Liver (tissue), 3 donors: Measurements from ENCODE around the gene TNFRSF17.

ENCODE experiments used
- EGR1 ChIP-seq, 2 donors: IDR thresholded peaks; 2 replicates each; pipeline ENCODE4 v1.6.1; 2016 to 2018; ENCODE audit warnings: antibody characterized with exemption in 2 of 2, low read depth in 2 of 2
- JUND ChIP-seq, 2 donors: IDR thresholded peaks; 2 replicates each; pipeline ENCODE4 v1.6.1; 2016; ENCODE audit warnings: antibody characterized with exemption in 2 of 2
- NR2F2 ChIP-seq: IDR thresholded peaks from 2 replicates; pipeline ENCODE4 v1.6.1; 2016; ENCODE audit warnings: antibody characterized with exemption
- RAD21 ChIP-seq, 2 donors: IDR thresholded peaks; 2 replicates each; pipeline ENCODE4 v1.6.1; 2016; ENCODE audit warnings: antibody characterized with exemption in 2 of 2, mild to moderate bottlenecking in 2 of 2
- RXRA ChIP-seq, 2 donors: IDR thresholded peaks; 2 replicates each; pipeline ENCODE4 v1.6.1; 2017 to 2018; ENCODE audit warnings: antibody characterized with exemption in 2 of 2, mild to moderate bottlenecking in 1 of 2
- SP1 ChIP-seq: IDR thresholded peaks from 2 replicates; pipeline ENCODE4 v1.6.1; 2018; ENCODE audit warnings: antibody characterized with exemption, mild to moderate bottlenecking
- TAF1 ChIP-seq: conservative IDR thresholded peaks from 2 replicates; pipeline ENCODE4 v1.6.1; 2016; ENCODE audit warnings: antibody characterized with exemption, mild to moderate bottlenecking
- YY1 ChIP-seq: IDR thresholded peaks from 2 replicates; pipeline ENCODE4 v1.6.1; 2016; ENCODE audit warnings: antibody characterized with exemption, mild to moderate bottlenecking
- TF ChIP-seq, protein P1 (sequence below): fragments of 150-350 bp; IDR thresholded peaks from 2 replicates; pipeline ENCODE4 v1.5.1; 2017; ENCODE audit warnings: improper control_type of control experiment, low read depth, low read length; ENCODE audit not compliant: missing input control
- TF ChIP-seq, protein P2 (sequence below): IDR thresholded peaks from 2 replicates; pipeline ENCODE4 v1.6.1; 2016; ENCODE audit warnings: antibody characterized with exemption
- TF ChIP-seq, protein P3 (sequence below): IDR thresholded peaks from 2 replicates; pipeline ENCODE4 v1.6.1; 2016; ENCODE audit warnings: antibody characterized with exemption, mild to moderate bottlenecking
- TF ChIP-seq, protein P4 (sequence below): IDR thresholded peaks from 2 replicates; pipeline ENCODE4 v1.6.1; 2016; ENCODE audit warnings: antibody characterized with exemption
- donor health status: healthy.
- donor health status: healthy.

DNA sequence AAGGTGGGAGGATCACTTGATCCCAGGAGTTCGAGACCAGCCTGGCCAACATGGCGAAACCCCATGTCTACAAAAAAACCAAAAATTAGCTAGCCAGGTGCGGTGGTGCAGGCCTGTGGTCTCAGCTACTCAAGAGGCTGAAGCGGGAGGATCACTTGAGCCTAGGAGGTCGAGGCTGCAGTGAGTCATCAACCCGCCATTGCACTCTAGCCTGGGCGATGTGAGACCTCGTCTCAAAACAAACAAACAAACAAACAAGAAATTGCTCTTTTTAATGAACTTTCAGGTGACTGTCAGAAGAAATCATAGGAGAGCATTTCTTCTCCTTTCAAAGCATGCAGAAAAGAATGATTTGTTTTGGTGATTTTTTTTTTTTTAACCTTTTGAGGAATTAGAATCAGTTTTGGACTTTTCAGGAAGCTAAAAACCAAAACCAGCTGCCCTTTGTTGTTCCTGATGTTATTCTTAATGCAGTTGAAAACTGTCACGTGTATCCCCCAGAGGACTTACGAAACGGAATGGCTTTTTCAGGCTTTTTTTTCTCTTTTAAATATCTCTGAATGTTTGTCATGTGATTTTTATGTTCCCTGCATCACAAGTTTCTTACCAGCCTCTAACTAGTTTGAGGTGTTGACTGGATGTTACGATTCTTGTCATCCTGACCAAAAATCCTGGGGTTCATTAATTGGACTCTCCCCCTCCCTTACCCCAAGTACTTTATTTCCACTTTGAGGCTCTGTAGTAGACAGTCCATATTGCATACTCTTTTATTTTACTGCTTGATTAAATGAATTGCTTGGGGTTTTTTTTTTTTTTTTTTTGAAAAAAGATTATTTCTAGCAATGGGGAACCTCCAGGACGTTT, 45.6 kb downstream of the TNFRSF17 start:
- TF ChIP-seq EGR1 (IDR thresholded peaks at IDR 0.05; ENCODE audit: low read depth in 2 of 2) (no peak), NR2F2 (no peak), TAF1 (no peak), YY1 (no peak), RXRA (IDR thresholded peaks at IDR 0.05) (no peak), JUND (IDR thresholded peaks at IDR 0.05) (no peak), RAD21 (IDR thresholded peaks at IDR 0.05) (no peak), SP1 (no peak)
- TF ChIP-seq, protein P1, sequence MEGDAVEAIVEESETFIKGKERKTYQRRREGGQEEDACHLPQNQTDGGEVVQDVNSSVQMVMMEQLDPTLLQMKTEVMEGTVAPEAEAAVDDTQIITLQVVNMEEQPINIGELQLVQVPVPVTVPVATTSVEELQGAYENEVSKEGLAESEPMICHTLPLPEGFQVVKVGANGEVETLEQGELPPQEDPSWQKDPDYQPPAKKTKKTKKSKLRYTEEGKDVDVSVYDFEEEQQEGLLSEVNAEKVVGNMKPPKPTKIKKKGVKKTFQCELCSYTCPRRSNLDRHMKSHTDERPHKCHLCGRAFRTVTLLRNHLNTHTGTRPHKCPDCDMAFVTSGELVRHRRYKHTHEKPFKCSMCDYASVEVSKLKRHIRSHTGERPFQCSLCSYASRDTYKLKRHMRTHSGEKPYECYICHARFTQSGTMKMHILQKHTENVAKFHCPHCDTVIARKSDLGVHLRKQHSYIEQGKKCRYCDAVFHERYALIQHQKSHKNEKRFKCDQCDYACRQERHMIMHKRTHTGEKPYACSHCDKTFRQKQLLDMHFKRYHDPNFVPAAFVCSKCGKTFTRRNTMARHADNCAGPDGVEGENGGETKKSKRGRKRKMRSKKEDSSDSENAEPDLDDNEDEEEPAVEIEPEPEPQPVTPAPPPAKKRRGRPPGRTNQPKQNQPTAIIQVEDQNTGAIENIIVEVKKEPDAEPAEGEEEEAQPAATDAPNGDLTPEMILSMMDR, result no peak
- TF ChIP-seq, protein P2, sequence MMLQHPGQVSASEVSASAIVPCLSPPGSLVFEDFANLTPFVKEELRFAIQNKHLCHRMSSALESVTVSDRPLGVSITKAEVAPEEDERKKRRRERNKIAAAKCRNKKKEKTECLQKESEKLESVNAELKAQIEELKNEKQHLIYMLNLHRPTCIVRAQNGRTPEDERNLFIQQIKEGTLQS, result no peak
- TF ChIP-seq, protein P3, sequence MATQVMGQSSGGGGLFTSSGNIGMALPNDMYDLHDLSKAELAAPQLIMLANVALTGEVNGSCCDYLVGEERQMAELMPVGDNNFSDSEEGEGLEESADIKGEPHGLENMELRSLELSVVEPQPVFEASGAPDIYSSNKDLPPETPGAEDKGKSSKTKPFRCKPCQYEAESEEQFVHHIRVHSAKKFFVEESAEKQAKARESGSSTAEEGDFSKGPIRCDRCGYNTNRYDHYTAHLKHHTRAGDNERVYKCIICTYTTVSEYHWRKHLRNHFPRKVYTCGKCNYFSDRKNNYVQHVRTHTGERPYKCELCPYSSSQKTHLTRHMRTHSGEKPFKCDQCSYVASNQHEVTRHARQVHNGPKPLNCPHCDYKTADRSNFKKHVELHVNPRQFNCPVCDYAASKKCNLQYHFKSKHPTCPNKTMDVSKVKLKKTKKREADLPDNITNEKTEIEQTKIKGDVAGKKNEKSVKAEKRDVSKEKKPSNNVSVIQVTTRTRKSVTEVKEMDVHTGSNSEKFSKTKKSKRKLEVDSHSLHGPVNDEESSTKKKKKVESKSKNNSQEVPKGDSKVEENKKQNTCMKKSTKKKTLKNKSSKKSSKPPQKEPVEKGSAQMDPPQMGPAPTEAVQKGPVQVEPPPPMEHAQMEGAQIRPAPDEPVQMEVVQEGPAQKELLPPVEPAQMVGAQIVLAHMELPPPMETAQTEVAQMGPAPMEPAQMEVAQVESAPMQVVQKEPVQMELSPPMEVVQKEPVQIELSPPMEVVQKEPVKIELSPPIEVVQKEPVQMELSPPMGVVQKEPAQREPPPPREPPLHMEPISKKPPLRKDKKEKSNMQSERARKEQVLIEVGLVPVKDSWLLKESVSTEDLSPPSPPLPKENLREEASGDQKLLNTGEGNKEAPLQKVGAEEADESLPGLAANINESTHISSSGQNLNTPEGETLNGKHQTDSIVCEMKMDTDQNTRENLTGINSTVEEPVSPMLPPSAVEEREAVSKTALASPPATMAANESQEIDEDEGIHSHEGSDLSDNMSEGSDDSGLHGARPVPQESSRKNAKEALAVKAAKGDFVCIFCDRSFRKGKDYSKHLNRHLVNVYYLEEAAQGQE, result no peak
- TF ChIP-seq, protein P4, sequence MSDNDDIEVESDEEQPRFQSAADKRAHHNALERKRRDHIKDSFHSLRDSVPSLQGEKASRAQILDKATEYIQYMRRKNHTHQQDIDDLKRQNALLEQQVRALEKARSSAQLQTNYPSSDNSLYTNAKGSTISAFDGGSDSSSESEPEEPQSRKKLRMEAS, result no peak
